GM18858 (cell line): ENCODE data around the gene SYNE1.
"Not testable (repeated sequence)": the region's sequence is repeated elsewhere in the genome, so short reads cannot be mapped to it uniquely, and the experiment has no call there.

Experiments used
- ATAC-seq: cut with Tn5 transposase; IDR thresholded peaks from one replicate; pipeline ENCODE4 v1.9.1; 2021; ENCODE audit not compliant: unreplicated experiment

The SYNE1 gene

DNA sequence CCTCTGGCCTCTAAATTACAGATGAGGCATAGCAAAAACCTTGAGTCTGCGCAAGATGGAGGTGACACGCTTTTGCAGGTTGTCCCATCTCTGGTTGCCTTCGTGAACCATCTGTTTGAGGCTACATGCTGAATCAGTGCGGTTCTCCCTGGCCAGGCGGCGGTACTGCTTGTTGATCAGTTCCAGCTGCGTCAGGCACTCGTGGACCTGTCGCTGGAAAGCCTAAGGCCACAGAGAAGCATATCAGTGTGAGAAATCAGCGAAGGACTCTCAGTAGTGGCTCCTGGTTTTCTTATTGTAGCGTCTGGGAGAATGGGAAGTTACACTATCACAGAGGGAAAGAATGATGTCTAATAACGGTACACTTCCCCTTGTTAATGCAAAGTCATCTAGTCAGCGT is 485.2 kb downstream of the SYNE1 start:
- ATAC-seq = no peak

DNA sequence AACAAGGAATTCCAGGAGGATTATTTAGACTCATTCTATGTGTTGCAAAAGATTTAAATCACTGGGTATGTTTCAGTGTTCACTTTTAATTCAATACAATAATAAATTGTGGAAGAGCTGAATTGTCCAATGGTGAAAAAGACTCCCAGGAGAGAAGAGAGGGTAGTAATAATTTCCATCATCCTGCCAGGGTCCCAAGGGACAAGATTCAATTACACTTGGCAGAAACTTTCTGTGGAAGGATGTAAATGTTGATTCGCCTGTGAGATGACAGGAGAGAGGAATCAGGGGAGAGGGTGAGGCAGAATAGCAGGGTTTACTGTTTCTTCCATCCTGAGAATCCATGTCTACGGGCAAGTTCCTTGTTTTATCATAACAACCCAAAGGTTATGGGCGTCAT is 487.0 kb downstream of the SYNE1 start:
- ATAC-seq = no peak

DNA sequence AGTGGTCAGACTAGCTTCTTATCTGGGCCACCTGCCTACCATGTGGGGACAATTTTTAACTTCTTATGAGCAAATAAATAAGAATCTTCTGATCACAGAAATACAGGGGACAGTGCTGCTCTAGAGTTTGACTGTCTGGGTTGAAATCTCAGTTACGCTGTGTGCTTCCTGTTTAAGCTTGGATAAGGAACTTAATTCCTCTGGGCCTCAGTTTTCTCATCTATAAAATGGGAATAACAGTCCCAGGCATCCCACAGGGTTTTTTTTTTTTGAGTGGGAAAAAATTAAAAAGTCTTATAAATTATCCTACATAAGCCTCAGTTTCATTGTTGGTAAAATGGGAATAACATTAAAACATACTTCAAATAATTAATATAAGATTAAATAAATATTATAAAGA is 488.8 kb downstream of the SYNE1 start:
- no peak for ATAC-seq

GRCh38 chr6:152147269-152147668 is 489.9 kb downstream of the SYNE1 start:
- no peak for ATAC-seq

DNA sequence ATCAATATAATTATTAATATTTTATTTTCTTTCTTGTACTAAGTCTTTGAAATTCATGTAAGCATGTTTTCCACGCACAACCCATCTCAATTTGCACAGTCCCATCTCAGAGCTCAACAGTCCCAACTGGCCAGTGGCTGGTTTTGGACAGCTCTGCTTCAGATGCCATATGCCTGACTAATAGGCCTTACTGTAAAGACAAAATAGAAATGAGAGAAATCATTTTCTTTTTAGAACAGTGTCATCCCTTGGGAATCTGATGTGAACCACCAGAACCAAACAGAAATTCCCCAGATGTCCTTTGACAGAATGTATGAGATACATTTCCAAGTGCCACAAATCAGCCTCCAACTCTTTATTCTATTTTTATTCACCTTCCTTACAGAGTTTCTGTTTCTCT is 490.8 kb downstream of the SYNE1 start:
- no peak for ATAC-seq

DNA sequence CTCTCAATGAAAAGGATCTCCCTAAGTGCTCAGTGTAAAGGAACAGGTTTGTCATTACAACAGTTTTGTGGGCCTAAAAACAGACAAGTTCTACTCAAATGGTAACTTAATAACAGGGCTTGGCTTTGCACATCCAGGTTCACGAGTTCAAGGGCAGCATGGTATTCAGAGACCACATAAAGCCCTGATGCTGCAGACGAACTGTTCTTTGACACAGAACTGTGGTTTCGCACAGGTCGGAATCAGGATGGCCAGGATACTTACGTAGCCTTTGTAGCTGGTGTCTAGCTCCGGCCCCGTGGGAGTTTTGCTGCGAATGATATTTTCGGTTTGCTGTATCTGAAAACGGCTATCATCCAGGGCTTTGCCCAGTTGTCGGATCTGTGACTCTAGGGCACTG is 493.8 kb downstream of the SYNE1 start:
- no peak for ATAC-seq

DNA sequence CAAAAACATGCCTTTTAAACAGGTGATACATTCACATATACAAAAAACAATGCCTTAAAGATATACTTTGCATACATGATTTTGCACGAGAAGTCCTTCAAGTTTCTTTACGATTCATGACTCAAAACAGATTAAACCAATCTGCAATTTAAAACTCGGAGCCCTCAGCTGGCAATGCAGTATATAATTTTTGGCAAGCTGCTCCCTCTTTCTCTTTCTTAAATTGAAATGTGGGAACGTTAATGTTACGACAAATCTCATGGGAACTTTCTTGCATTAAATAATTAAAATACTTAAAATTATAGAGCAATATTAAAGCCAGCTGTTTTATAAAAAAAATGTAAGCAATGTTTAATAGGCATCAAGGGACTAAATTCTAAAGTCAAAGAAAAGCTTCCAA is 495.1 kb downstream of the SYNE1 start:
- ATAC-seq = no peak

DNA sequence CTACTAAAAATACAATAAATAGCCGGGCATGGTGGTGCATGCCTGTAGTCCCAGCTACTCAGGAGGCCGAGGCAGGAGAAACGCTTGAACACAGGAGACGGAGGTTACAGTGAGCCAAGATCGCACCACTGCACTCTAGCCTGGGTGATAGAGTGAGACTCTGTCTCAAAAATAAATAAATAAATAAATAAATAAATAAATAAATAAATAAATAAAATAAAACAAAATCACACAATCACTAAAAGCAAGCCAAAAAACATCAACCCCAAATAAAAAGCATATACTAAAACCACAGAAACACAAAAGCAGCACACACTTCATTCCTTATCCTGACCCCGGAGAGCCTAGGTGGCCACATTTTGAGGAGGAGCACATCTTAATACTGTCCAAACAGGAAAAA is 498.8 kb downstream of the SYNE1 start:
- not testable (repeated sequence) for ATAC-seq

- ATAC-seq = no peak
These were observed 500.7 kb downstream of the SYNE1 start for GRCh38 chr6:152136449-152136825.

DNA sequence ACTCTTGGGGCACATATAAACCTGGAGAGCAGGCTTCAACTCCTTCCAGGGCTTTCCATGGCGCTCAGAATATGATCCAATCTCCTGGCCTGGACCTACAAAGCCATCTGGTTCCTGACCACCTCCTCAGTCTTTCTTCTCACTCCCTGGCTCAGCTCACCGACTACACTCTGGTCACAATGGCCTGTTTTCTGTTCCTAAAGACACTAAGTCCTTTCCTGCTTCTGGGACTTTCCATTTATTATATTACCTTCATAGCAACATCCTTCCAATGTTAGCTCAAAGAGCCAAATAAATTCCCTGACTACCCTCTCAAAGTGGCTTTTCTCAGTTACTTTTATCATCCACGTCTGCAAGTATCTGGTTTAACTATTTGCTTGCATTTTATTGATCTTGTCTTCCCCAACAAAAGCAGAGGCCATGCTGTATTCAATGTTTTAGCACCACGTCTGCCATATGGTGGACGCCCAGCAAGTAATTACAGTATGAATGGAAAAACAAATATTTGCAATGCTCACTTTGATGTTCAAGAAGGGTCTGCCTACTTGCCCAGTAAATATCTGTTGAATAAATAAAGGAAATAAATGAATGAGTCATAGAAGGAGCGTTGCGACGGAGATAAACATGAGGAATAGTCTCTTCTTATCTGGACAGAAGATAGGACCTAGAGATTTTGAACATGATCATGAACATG is 501.3 kb downstream of the SYNE1 start:
- ATAC-seq = no peak

- no peak for ATAC-seq
These were observed 506.7 kb downstream of the SYNE1 start for GRCh38 chr6:152130441-152130840.

- ATAC-seq = no peak
These were observed 507.4 kb downstream of the SYNE1 start for GRCh38 chr6:152129691-152130151.

- ATAC-seq = no peak
These were observed 509.6 kb downstream of the SYNE1 start for GRCh38 chr6:152127432-152128165.

GRCh38 chr6:152124429-152125074 is 512.6 kb downstream of the SYNE1 start:
- peak; percentile 63 for ATAC-seq

GRCh38 chr6:152123076-152123475 is 514.1 kb downstream of the SYNE1 start:
- ATAC-seq = no peak

DNA sequence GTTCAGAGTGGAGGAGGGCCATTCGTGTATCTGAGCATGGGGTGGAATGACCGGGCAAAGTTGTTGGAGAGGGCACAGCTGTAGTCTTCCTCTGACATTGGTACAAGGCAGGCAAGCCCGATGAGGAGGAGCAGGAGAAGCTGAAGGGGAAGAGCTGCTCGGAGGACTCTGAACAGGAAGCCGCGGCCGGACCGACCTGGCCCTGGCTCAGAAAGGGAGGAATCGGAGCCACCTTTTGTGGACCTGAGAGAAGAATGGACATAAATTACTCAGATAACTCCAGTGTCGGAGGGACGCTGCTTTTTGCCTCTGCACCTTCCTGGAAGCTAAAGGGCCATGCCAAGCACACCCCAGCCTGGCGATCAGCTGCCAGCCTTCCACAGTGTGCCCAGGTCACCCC is 514.7 kb downstream of the SYNE1 start:
- ATAC-seq = no peak

DNA sequence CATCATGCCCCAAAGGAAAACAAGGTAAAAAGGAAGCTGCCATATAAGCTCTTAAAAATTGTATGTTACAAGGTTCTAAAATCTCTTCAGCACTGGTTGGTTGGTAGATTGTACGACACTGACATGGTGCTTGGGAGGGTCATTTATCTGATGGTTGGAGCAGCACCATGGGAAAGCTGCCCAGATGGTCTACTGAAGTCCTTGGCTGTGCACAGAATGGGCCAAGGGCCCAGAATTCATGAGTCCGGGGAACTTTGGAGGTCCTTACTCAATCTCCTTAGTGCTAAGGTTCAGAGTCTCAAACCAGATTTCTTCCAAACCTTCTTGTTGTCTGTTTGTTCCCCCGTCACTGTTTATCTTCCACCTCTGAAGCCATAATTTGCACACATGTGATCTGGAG is 515.3 kb downstream of the SYNE1 start:
- no peak for ATAC-seq

- no peak for ATAC-seq
These were observed 517.3 kb downstream of the SYNE1 start for GRCh38 chr6:152119831-152120230.

- no peak for ATAC-seq
These were observed 518.5 kb downstream of the SYNE1 start for GRCh38 chr6:152118678-152119077.

DNA sequence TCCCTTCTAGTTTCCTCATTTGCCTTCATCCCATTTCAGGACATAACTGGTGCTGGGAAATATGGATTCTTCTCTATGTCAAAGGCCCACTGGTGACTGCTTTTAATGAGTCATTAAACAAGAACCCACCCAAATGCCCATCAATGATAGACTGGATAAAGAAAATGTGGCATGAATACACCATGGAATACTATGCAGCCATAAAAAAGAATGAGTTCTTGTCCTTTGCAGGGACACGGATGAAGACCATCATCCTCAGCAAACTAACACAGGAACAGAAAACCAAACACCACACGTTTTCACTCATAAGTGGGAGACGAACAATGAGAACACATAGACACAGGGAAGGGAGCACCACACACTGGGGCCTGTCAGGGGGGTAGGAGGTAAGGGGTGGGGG is 518.9 kb downstream of the SYNE1 start:
- ATAC-seq = no peak

GRCh38 chr6:152117156-152118133 is 519.7 kb downstream of the SYNE1 start:
- ATAC-seq = peak; percentile 80
